ENCODE data around the gene HDAC10. TPM values are rescaled to one million over a fixed set of nuclear protein-coding genes. Genes with fewer than 3 reads are reported as not detected.

Gene HDAC10
- total RNA-seq, 4 donors from 2014 or later = 66.8 to 618 (median 142) TPM

DNA sequence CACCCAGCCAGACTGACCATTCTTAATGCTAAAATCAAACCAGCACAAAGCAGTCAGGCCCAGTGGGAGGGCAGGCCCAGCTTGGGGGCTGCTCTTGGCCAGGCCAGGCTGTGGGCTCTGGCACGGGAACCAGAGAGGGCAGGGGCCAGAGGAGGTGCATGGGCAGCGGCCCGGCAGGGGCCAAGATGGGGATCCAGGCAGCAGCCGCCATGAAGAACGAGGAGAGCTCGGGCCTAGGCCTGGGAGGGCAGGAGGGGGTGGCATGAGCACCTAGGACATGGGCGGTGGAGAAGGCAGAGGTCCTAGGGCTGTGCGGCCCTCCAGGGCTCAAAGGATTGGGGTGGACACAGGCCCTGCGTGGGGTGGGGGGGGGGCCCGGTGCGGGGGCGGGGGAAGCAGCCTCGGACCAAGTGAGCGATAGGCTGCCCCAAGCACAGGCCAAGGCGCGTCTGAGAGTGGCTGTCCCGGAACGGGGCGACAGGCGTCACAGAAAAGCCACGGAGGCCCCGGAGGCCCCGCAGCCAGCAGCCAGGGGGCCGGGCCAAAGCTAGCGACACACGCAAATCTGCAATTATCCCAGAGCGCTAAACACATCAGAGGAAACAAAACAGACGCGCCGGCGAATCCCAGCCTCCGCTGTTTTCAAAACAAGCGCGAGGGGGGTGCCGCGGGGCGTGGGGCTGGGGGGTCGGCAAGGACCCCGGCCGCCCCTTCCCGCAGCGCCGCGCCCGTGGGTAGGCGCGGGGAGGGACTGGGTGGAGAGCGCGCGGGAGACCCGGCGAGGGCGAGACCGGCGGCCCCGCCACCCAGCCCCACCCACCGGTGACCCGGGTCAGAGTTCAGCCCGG, 48.1 kb upstream of the HDAC10 start:
- no peak for DNase-seq
- intact Hi-C loops (cut with DNase I; ENCODE audit: low total_unique reads) = no loop called here

DNA sequence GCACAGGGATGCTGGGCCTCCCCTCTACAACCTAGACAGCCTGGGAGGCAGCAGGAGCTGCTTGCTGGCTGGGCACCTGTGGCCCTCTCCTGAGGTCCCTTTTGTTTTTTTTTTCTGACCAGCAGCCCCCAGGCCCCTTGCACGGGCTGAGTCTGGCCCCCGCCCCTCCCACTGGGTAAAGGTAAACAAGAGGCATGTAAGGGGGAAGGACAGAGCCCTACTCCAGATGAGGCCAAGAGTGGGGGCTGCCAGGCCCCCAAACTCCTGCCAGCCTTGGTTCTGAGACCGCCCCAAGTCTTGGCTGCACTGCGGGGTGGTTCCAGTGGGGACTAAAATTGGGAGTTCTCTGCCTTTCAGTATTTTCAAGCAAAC, 47.2 kb upstream of the HDAC10 start:
- no peak for TF ChIP-seq POLR2AphosphoS5 (IDR thresholded peaks at IDR 0.05)
- TF ChIP-seq, protein P1, sequence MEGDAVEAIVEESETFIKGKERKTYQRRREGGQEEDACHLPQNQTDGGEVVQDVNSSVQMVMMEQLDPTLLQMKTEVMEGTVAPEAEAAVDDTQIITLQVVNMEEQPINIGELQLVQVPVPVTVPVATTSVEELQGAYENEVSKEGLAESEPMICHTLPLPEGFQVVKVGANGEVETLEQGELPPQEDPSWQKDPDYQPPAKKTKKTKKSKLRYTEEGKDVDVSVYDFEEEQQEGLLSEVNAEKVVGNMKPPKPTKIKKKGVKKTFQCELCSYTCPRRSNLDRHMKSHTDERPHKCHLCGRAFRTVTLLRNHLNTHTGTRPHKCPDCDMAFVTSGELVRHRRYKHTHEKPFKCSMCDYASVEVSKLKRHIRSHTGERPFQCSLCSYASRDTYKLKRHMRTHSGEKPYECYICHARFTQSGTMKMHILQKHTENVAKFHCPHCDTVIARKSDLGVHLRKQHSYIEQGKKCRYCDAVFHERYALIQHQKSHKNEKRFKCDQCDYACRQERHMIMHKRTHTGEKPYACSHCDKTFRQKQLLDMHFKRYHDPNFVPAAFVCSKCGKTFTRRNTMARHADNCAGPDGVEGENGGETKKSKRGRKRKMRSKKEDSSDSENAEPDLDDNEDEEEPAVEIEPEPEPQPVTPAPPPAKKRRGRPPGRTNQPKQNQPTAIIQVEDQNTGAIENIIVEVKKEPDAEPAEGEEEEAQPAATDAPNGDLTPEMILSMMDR (IDR thresholded peaks at IDR 0.05) = no peak
- no peak for TF ChIP-seq EP300 (IDR thresholded peaks at IDR 0.05; ENCODE audit: low read depth)
- no peak for TF ChIP-seq POLR2A (IDR thresholded peaks at IDR 0.05)
- 76% methylated on average over 4 of the region's 4 CpGs; no CpG with 5 or more reads in 1 of the 2 donors for WGBS, 2 donors (ENCODE audit: low coverage in 1 of 2)
- intact Hi-C loops (cut with DNase I; ENCODE audit: low total_unique reads) (no loop called here), in situ Hi-C loops (cut with MboI; ENCODE audit: low pct_ligation_motif_present in 1 of 4, low pct_unique_long_range_greater_than_20kb in 1 of 4, low sequenced_read_pairs in 3 of 4) (no loop called here)
- no peaks in the 10 kb centered on the region for H3K36me3 ChIP-seq
- no peaks in the 10 kb centered on the region for H3K27me3 ChIP-seq
- DNase-seq = no peak
- H3K9me3 ChIP-seq = no peaks in the 10 kb centered on the region
- peaks cover 81 to 93% (median 88%) of the 10 kb centered on the region in 4 donors for H3K4me1 ChIP-seq
- H3K4me3 ChIP-seq = no peak overlapping the region
- H3K27ac ChIP-seq = peak overlapping the region in 3 of 4 donors; percentile 92 to 96 (median 93)

More for the DNA sequence above, 48.1 kb upstream of the HDAC10 start:
- Histone ChIP-seq H3K36me3 (no peaks in the 10 kb centered on the region), H3K27me3 (no peaks in the 10 kb centered on the region), H3K27ac (peak overlapping the region; percentile 92 to 97 (median 94)), H3K4me1 (peaks cover 81 to 93% (median 88%) of the 10 kb centered on the region in 4 donors), H3K4me3 (peak overlapping the region; percentile 0 to 52 (median 26)), H3K9me3 (no peaks in the 10 kb centered on the region)
- no peak for TF ChIP-seq POLR2A (IDR thresholded peaks at IDR 0.05)
- no peak for TF ChIP-seq POLR2AphosphoS5 (IDR thresholded peaks at IDR 0.05)
- no peak for TF ChIP-seq EP300 (IDR thresholded peaks at IDR 0.05; ENCODE audit: low read depth)
- TF ChIP-seq, protein P1 (IDR thresholded peaks at IDR 0.05) = no peak
- in situ Hi-C loops (cut with MboI; ENCODE audit: low pct_ligation_motif_present in 1 of 4, low pct_unique_long_range_greater_than_20kb in 1 of 4, low sequenced_read_pairs in 3 of 4) = no loop called here
- WGBS, 2 donors (ENCODE audit: low coverage in 1 of 2) = 45% methylated on average over 23 of the region's 59 CpGs; no CpG with 5 or more reads in 1 of the 2 donors

DNA sequence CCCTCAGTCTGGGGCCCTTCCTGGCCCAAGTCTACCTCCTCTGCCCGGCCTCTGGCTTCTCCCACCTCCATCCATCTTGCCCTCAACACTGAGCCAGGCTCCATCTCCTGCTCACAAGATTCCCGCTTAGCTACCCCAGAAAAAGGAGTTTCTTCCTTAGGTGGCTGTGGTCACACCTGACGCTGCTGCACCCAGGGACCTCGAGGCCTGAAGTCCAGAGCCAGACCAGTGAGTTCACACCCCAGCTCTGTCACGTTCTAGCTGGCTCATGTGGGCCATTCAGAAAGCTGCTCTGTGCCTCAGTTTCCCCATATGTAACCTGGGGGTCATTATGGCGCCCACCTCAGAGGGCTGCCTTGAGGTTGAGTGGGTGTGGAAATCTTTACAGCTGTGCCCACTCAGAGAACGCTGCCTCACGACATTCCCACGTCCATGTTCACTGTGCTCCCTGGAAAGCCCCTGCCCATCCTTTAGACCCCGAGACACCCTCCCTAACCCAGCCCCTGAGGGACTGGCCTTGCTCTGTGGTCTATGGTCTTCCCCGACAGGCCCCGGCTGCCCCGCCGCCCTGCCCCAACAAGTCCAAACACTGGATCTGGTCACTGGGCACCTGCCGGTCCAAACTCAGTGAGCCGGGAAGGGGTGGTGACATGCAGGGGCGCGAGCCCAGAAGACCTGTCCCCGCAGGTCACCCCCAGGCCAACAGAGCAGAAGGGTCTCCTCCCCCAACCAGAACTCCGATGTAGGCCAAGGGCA, 46.6 kb upstream of the HDAC10 start:
- no peaks in the 10 kb centered on the region for H3K27me3 ChIP-seq
- H3K9me3 ChIP-seq = no peaks in the 10 kb centered on the region
- intact Hi-C loops (cut with DNase I; ENCODE audit: low total_unique reads) (no loop called here), in situ Hi-C loops (cut with MboI; ENCODE audit: low pct_ligation_motif_present in 1 of 4, low pct_unique_long_range_greater_than_20kb in 1 of 4, low sequenced_read_pairs in 3 of 4) (no loop called here)
- peak overlapping the region in 2 of 4 donors; percentile 15 to 92 for H3K27ac ChIP-seq
- WGBS, 2 donors (ENCODE audit: low coverage in 1 of 2) = 86 to 100% methylated on average over 3 to 18 of the region's 20 CpGs
- no peak for TF ChIP-seq POLR2A (IDR thresholded peaks at IDR 0.05)
- TF ChIP-seq POLR2AphosphoS5 (IDR thresholded peaks at IDR 0.05) = no peak
- no peak for TF ChIP-seq EP300 (IDR thresholded peaks at IDR 0.05; ENCODE audit: low read depth)
- TF ChIP-seq, protein P1 (IDR thresholded peaks at IDR 0.05) = no peak
- H3K4me1 ChIP-seq = peaks cover 81 to 93% (median 88%) of the 10 kb centered on the region in 4 donors
- no peak for DNase-seq
- H3K36me3 ChIP-seq = no peaks in the 10 kb centered on the region
- H3K4me3 ChIP-seq = no peak overlapping the region
